ENCODE data around the gene CEP126. TPM values are rescaled to one million over a fixed set of nuclear protein-coding genes. Genes with fewer than 3 reads are reported as not detected.
A peak's percentile ranks its signal among the peaks of the same experiment; 100 is the strongest.

Gene CEP126
- total RNA-seq, 1 donor from 2014 or later: 9.6 TPM

- Histone ChIP-seq H3K4me3 (peak overlapping the region; percentile 68 to 70), H3K27ac (peak overlapping the region; percentile 88), H3K4me1 (peaks cover 5% of the 10 kb centered on the region), H3K36me3 (no peaks in the 10 kb centered on the region), H3K27me3 (no peaks in the 10 kb centered on the region), H3K9me3 (no peaks in the 10 kb centered on the region)
- no peak for DNase-seq (ENCODE audit: extremely low spot score in 2 of 2)
- TF ChIP-seq CTCF (IDR thresholded peaks at IDR 0.05) (no peak), POLR2A (IDR thresholded peaks at IDR 0.05) (no peak), POLR2AphosphoS5 (IDR thresholded peaks at IDR 0.05; ENCODE audit: insufficient read depth in 1 of 2, low read depth in 1 of 2) (no peak)
- intact Hi-C loops (cut with DNase I): no loop called here
These were observed 471 bp upstream of the CEP126 start for GRCh38 chr11:101914341-101914737.

GRCh38 chr11:101915791-101916291 lies 1.0 kb downstream of the CEP126 start:
- Histone ChIP-seq H3K9me3 (no peaks in the 10 kb centered on the region), H3K27me3 (no peaks in the 10 kb centered on the region), H3K36me3 (no peaks in the 10 kb centered on the region), H3K4me3 (peak overlapping the region; percentile 68 to 70), H3K27ac (peak overlapping the region; percentile 88), H3K4me1 (no peaks in the 10 kb centered on the region)
- DNase-seq (ENCODE audit: extremely low spot score in 2 of 2): no peak
- intact Hi-C loops (cut with DNase I): no loop called here
- TF ChIP-seq CTCF (IDR thresholded peaks at IDR 0.05): no peak
- TF ChIP-seq POLR2A (IDR thresholded peaks at IDR 0.05): no peak
- no peak for TF ChIP-seq POLR2AphosphoS5 (IDR thresholded peaks at IDR 0.05; ENCODE audit: insufficient read depth in 1 of 2, low read depth in 1 of 2)

GRCh38 chr11:101916422-101916821 lies 1.6 kb downstream of the CEP126 start, which contains the start of gene ANGPTL5:
Gene ANGPTL5, minus strand, starts transcription at chr11:101916522. Its CDS starts 8,613 bp downstream, at chr11:101907909.
- Histone ChIP-seq H3K36me3 (no peaks in the 10 kb centered on the region), H3K4me1 (no peaks in the 10 kb centered on the region), H3K9me3 (no peaks in the 10 kb centered on the region), H3K27ac (peak within 1 kb of the TSS; percentile 88), H3K27me3 (no peaks in the 10 kb centered on the region), H3K4me3 (peak within 1 kb of the TSS; percentile 68 to 70)
- no peak for DNase-seq (ENCODE audit: extremely low spot score in 2 of 2)
- TF ChIP-seq POLR2A (IDR thresholded peaks at IDR 0.05) (no peak), CTCF (IDR thresholded peaks at IDR 0.05) (no peak), POLR2AphosphoS5 (IDR thresholded peaks at IDR 0.05; ENCODE audit: insufficient read depth in 1 of 2, low read depth in 1 of 2) (no peak)
- intact Hi-C loops (cut with DNase I): no loop called here

- Histone ChIP-seq H3K4me1 (no peaks in the 10 kb centered on the region), H3K4me3 (no peak overlapping the region), H3K27me3 (no peaks in the 10 kb centered on the region), H3K9me3 (no peaks in the 10 kb centered on the region), H3K27ac (no peak overlapping the region), H3K36me3 (no peaks in the 10 kb centered on the region)
- no peak for TF ChIP-seq POLR2AphosphoS5 (IDR thresholded peaks at IDR 0.05; ENCODE audit: insufficient read depth in 1 of 2, low read depth in 1 of 2)
- TF ChIP-seq POLR2A (IDR thresholded peaks at IDR 0.05): no peak
- TF ChIP-seq CTCF (IDR thresholded peaks at IDR 0.05): no peak
- intact Hi-C loops (cut with DNase I): no loop called here
- no peak for DNase-seq (ENCODE audit: extremely low spot score in 2 of 2)
These were observed 2.4 kb downstream of the CEP126 start for GRCh38 chr11:101917226-101917625.

- Histone ChIP-seq H3K9me3 (no peaks in the 10 kb centered on the region), H3K4me3 (no peak overlapping the region), H3K36me3 (no peaks in the 10 kb centered on the region), H3K27me3 (no peaks in the 10 kb centered on the region), H3K4me1 (no peaks in the 10 kb centered on the region), H3K27ac (no peak overlapping the region)
- DNase-seq (ENCODE audit: extremely low spot score in 2 of 2): no peak
- TF ChIP-seq CTCF (IDR thresholded peaks at IDR 0.05): no peak
- no peak for TF ChIP-seq POLR2A (IDR thresholded peaks at IDR 0.05)
- no peak for TF ChIP-seq POLR2AphosphoS5 (IDR thresholded peaks at IDR 0.05; ENCODE audit: insufficient read depth in 1 of 2, low read depth in 1 of 2)
- intact Hi-C loops (cut with DNase I): no loop called here
These were observed 6.2 kb downstream of the CEP126 start for GRCh38 chr11:101920992-101921391.
